GM18909 (cell line): ENCODE measurements around the gene FANCC.

ENCODE experiments used
- ATAC-seq: cut with Tn5 transposase; IDR thresholded peaks from one replicate; pipeline ENCODE4 v1.9.1; 2021; ENCODE audit warnings: mild to moderate bottlenecking; ENCODE audit not compliant: unreplicated experiment, poor library complexity

Gene FANCC

DNA sequence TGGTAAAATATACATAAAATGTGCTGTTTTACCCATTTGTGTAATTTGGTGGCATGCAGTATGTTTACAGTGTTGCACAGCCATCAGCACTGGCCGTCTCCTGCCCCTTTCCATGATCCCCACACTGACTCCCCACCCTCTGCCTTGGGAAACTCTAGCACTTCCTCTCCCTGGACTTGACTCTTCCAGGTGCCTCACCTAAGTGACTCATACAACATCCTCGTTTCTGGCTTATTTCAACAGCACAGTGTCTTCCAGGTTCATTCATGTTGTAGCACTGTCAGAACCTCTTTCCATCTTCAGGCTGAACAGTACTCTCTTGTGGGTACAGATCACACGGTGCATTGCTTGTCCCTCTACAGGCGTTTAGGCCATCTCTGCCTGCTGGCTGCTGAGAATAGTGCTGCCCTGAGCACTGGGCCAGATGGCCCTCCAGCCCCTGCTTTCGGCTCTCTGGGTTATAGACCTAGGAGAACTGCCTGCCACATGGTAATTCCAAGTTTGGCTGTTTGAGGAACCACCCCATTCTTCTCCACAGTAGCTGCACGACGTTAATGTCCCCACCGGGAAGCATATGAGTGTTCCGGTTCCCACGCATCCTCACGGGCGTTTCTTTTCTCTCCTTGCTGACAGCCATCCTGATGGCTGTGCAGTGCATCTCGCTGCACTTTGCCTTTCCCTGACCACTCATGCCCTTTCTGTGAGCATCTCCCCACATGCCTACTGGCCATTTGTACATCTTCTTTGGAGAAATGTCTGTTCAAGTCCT, 211.8 kb downstream of the FANCC start:
- no peak for ATAC-seq

DNA sequence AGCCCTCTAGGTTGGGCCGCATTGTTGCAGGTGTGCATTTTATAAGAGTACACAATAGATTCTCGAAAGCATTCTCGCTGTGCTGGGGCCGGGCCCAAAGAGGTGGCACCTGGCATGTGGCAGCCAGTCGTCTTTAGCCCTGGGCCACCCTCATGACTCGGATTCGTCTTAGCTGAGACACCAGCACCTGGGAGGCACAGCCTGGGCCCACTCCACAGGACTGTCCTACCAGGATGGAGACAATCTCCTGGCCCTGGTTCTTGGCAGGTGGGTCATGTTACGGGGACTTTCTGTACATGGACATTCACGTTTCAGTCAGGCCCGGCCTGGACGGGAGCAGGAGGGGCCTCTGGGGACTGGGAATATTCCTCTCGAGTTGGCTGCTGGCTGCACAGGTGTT, 212.5 kb downstream of the FANCC start:
- no peak for ATAC-seq

DNA sequence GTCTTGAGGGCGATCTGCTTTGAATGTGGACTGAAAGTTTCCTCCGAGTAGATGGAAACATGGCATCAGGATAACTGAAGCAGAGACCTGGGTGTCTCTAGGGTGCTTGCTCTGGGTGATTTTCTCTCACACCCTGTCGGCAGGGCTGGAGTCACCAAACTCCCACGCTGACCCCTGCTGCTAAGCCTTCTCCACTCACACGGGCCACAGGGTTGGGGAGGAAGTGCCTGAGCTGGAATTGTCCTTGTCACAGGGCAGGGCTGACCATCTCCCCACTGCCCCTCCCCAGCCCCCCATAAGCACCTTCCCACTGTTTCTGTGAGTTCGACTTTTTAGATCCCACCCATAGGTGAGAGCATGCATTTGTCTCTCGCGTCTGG, 212.9 kb downstream of the FANCC start:
- no peak for ATAC-seq

DNA sequence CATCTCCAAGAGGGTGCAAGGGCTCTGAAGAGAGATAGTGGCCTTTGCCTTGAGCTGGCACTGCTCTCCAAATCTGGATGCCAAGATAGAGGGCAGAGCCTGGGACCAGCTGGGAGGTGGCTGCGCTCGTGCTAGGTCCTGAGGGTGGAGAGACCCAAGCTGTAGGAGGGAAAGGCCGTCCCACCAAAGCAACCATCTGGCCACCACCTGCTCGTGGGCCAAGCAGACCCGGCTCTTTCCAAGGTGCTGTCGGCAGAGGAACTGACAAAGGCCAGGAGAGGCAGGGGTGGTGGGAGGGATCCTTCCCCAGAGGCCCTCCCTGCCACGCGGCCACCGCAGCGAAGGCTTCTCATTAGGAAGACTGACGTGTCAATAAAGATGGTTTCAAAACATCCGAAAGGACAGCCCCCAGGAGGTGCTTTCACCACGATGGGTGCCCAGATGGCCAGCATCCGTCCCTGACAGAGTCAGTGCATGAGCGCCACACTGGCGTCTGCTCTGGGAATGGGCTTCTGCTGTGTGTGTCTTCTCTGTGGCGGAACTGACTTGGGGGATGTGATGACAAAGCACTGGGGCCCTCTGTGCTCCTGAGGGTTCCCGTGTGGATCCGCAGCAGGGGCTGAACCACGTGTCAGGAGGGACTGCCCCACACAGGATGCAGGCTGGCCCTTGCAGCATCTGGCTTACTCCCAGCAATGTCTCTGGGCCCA, 213.5 kb downstream of the FANCC start:
- no peak for ATAC-seq

- no peak for ATAC-seq
These were observed 214.2 kb downstream of the FANCC start for GRCh38 chr9:95103281-95103771.

GRCh38 chr9:95102572-95102971, 214.9 kb downstream of the FANCC start:
- ATAC-seq, result no peak

DNA sequence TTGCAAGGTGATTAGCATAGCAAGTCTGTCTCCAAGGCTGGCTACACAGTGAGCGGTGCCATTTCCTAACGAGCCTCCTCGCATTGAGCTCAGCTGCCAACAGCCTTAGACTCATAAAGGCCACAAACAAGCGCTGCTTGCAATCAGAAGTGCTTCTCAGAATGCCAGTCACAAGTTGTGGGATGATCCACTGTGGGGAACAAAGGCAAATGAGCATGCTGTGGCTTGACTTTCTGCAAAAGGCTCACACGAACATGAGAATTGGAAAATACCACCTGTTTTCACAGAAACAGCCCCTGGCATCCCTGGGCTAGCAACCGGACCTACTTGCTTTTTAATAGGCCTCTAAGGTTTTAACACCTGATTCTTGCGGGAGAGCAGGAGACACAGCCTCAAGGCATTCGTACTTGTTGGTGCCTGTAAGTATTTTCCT, 215.5 kb downstream of the FANCC start:
- ATAC-seq, result no peak

DNA sequence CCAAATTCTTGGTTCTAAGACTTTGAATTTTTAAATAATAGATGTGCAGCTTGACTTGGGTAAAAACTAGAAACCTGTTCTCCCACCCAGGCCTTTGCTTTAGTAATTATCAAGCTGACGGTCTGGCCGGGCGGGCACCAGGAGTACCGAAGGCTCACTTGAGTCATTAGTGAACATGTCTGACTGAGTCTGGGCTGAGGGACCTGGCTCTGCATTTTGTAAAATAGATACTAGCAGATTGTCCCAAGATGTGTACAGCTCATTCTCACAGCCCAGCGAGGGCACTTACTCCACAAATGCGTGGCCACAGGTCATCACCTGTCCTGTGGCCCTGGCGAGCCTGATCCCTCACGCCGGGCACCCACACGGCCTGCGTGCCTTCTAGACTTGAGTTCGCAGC, 216.2 kb downstream of the FANCC start:
- ATAC-seq, result no peak

DNA sequence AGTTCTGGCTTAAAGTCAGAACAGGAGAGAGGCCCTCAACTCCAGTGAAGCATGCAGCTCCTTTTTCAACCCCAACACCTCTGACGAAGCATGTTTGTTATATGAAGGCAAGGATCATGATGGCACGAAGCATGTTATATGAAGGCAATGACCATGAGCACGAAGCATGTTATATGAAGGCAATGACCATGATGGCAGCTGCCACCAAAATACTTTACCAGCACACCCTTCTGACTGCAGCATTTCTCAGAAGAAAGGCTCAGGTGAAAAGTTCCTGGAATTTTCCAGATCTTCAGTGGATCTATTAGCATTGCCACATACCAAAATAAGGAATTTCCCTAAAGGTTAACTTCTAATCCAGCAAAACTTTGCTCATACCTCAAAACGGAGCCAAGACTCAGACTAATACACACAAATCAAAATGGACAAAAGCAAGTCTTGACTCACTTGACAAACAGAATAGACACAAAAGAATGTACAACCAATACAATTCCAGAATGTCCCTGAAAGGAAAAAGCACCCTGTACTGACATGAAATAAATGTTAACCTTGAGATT, 217.4 kb downstream of the FANCC start:
- no peak for ATAC-seq

- no peak for ATAC-seq
These were observed 218.0 kb downstream of the FANCC start for GRCh38 chr9:95099321-95100070.

DNA sequence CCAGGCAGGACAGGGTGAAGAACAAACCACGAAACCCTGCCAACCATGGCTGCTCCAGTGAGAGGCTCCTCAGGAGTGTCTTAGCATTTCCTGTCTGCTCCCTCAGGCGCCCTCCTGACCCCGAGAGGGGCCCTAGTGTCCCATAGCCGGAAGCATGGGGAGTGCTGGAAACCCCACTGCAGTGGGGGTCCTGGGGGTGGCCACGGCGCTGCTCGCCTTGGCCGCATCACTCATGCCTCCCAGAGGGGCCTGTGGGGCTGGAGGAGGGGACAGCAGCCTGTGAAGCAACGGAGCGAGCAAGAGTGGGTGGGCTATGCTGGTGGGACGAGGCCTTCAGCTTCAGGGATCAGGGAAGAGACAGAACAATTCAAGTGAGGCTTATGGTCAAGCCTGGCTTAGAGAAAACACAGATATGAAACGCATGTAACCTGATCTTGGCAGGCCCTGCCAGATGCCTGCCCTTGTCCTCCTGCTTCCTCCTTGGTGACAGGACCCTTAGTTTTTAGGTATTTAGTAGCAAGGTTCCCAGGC, 219.1 kb downstream of the FANCC start:
- ATAC-seq, result no peak

DNA sequence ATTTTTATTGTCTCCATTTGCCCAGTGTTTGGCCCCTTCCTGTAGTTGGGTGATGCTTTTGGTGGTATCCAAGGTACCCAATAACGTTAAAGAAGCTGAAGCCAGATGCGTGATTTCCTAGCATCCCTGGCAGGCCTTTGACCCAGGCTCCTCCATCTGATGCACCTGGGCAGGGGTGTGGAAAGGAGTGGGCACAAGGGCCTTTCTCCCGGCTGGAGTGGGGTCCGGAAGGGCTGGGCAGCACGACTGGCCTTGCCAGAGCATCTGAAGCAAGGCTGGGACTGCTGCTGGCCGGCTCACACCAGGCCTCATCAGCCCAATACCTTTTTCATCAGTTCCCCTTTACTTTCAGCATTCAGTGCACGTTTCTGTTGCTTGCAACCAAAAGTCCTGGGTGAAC, 220.2 kb downstream of the FANCC start:
- ATAC-seq, result no peak

DNA sequence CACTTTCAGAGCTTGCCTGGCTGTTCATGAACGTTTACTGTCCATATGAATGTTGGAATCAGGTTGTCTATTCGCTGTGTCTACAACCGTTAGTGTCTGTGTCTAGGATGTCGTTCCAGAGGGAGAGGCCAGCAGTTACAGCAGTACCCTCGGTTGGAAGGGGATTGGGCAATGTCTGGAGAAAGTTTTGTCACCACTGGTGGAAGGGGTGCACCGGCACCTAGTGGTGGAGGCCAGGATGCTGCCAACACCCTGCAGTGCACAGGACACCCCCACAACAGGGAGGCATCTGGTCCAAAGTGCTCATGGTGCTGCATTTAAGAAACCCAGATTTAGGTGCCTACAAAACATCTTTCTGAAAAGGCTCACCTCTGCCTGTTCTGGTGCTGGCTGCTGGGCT, 220.7 kb downstream of the FANCC start:
- ATAC-seq, result no peak

GRCh38 chr9:95096381-95096780, 221.1 kb downstream of the FANCC start:
- no peak for ATAC-seq

DNA sequence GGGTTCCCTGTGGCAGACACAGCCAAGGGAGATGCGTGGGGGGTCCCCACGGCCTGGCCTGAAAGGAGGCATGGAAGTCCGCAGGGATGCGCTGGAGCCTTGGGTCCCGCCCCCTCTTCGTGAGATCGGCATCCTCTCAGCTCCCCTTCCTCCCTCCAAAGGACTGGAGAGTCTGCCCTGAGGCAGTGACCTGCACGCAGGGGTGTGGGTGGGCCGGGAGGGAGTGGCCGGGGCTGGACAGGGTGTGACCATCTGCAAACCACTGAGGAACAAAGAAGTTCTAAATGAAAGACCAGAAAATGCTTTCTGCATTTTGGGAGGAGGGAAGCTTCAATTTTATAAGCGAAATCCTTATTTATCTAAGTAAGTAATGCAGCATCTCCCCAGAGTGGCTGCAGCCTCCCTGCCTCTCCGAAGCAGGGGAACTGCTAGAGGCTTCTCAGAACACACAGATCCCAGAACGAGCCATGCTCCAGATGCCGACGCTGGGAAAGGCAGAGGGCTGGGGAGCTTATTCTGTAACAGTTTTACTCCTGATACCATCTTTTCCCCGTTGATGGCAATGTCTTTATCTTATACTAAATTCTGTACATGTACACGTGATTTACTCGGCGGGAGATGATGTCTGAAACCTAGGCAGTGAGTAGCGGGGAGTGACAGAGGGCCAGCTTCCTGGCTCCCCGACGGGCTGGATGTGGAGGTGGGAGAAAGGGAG, 221.7 kb downstream of the FANCC start:
- no peak for ATAC-seq

GRCh38 chr9:95094002-95094401, 223.5 kb downstream of the FANCC start:
- ATAC-seq, result no peak

GRCh38 chr9:95093586-95093985, 223.9 kb downstream of the FANCC start:
- no peak for ATAC-seq

DNA sequence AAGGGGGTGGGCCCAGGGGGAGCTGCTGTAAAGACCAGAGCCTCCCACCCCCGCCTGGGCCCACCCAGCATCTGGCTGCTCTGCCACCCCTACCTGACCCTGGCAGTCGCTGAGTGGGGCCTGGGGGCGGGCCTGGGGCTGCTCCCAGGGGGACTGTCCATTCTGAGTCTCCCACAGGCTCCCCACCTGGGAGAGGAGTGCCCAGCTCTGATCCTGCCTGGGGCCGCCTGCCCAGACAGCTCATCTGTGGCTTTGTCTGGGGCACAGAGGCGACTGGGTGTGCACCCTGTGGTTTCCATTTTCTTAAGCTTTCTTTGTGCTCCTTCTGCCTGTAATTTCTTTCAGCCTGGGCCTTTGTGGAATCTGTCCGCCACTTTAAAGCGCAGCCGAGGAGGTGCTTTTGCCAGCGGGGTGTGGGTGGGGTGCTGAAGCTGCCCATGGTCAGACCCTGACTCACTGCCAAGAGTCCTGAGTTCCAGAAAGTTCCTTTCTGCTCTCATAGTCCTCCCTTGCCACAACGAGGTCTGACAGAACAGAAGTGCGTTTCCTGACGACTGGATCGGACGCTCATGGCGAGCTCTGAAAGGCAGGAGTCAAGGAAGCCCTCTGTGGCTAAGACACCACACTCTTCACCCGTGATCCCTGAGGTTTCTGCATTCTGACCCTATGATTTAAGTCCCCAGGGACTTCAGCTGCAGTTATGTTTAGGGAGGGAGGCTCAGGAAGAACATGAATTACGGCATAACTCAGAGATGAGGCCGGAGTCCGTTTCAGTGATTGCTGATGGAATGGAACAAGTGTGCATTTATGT, 225.0 kb downstream of the FANCC start:
- ATAC-seq, result no peak

DNA sequence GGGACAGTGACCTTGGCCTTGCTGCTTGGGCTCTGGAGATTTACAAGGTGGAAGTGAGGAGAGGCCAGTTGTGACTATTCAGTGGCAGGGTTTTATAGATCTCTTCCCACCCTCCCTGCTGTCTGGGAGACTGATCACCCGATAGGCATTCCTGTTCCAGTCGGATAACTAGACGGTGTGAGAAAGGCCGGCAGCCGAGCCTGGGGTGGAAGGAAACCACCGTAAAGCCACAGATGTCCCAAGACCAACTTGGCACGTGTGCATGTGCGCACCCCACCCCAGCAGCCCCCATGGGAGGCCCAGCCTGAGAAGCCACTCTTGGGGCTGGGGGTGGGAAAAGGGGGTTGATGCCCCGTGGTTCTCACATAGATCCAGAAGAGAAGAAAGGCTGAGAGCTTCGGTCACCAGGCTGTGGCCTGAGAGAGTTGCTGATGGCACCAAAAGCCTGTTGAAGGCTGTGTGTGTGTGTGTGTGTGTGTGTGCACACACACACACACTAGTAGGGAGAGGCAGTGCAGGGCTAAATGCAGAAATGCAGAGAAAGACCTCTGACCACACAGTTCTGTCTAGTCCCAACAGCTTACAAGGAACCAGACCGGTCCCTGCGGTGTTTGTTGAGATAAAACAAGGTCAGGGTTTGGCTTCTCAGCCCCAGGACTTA, 225.8 kb downstream of the FANCC start:
- ATAC-seq, result no peak
